OCI-LY3 (cell line): ENCODE data around the gene IL21.
A peak's percentile ranks its signal among the peaks of the same experiment; 100 is the strongest.

Experiments
- H2AFZ ChIP-seq: fragments of 200-600, 300-600 bp; shearing (Covaris generic); 2 replicates; pipeline ENCODE4 v1.6.0; 2014; ENCODE audit warnings: antibody characterized with exemption, low read depth, low read length
- H3K27ac ChIP-seq: fragments of 200-600, 300-600 bp; sonication (generic); 2 replicates; pipeline ENCODE4 v1.5.1; 2014; ENCODE audit warnings: mild to moderate bottlenecking, low read length, moderate library complexity, mixed read lengths
- H3K27me3 ChIP-seq: fragments of 200-600, 300-600 bp; sonication (generic); 2 replicates; pipeline ENCODE4 v1.6.1; 2014; ENCODE audit warnings: low read depth, low read length, mixed read lengths
- H3K36me3 ChIP-seq: fragments of 200-600, 300-600 bp; sonication (generic); replicated peaks from 2 replicates; pipeline ENCODE3; 2014; ENCODE audit warnings: low read depth, low read length, mixed read lengths
- H3K4me1 ChIP-seq: fragments of 300-600, 200-600 bp; sonication (generic); 2 replicates; pipeline ENCODE4 v1.6.1; 2014; ENCODE audit warnings: low read length, mixed read lengths
- H3K4me2 ChIP-seq: fragments of 200-600, 300-600 bp; sonication (generic); 2 replicates; pipeline ENCODE4 v1.6.1; 2014; ENCODE audit warnings: low read length, mixed read lengths
- H3K4me3 ChIP-seq: fragments of 300-600, 200-600 bp; sonication (generic); 2 replicates; pipeline ENCODE4 v1.5.1; 2014; ENCODE audit warnings: antibody characterized with exemption, mild to moderate bottlenecking, low read length, moderate library complexity
- H3K79me2 ChIP-seq: fragments of 300-600, 200-600 bp; shearing (Covaris generic); 2 replicates; pipeline ENCODE4 v1.6.1; 2014; ENCODE audit warnings: mild to moderate bottlenecking, low read length, mixed read lengths
- H3K9ac ChIP-seq: fragments of 300-600, 200-600 bp; shearing (Covaris generic); 2 replicates; pipeline ENCODE4 v1.6.0; 2014; ENCODE audit warnings: mild to moderate bottlenecking, low read length, moderate library complexity
- H3K9me3 ChIP-seq: fragments of 200-600, 300-600 bp; shearing (Covaris generic); 2 replicates; pipeline ENCODE4 v1.6.1; 2014; ENCODE audit warnings: low read length, mixed read lengths; ENCODE audit not compliant: insufficient read depth
- H4K20me1 ChIP-seq: fragments of 200-600, 300-600 bp; sonication (generic); 2 replicates; pipeline ENCODE4 v1.6.1; 2016; ENCODE audit warnings: low read length, mixed read lengths; ENCODE audit not compliant: insufficient read depth
- CTCF ChIP-seq: fragments of 200-600, 300-600 bp; sonication (generic); IDR thresholded peaks from 2 replicates; pipeline ENCODE4 v1.5.1; 2014; ENCODE audit warnings: antibody characterized with exemption, low read length, low read depth
- EZH2phosphoT487 ChIP-seq: fragments of 200-600 bp; shearing (Covaris generic); IDR thresholded peaks from 2 replicates; pipeline ENCODE4 v1.6.1; 2018; ENCODE audit warnings: antibody characterized with exemption, mixed run types, low read depth

IL21 gene

GRCh38 chr4:122639181-122639580 is 18.3 kb upstream of the IL21 start:
- Histone ChIP-seq H2AFZ (no peak overlapping the region), H4K20me1 (no peaks in the 10 kb centered on the region), H3K4me3 (no peak overlapping the region), H3K9me3 (no peaks in the 10 kb centered on the region), H3K4me1 (peaks cover 61% of the 10 kb centered on the region), H3K9ac (no peak overlapping the region), H3K79me2 (no peaks in the 10 kb centered on the region), H3K4me2 (peak overlapping the region; percentile 26), H3K27me3 (no peaks in the 10 kb centered on the region), H3K27ac (no peak overlapping the region), H3K36me3 (no peaks in the 10 kb centered on the region)
- TF ChIP-seq EZH2phosphoT487 = no peak
- no peak for TF ChIP-seq CTCF

- Histone ChIP-seq H3K4me1 (peaks cover 74% of the 10 kb centered on the region), H3K27ac (peak overlapping the region; percentile 86), H3K9ac (peak overlapping the region; percentile 57), H3K36me3 (peaks cover under 1% of the 10 kb centered on the region), H3K79me2 (no peaks in the 10 kb centered on the region), H3K27me3 (no peaks in the 10 kb centered on the region), H3K9me3 (no peaks in the 10 kb centered on the region), H3K4me2 (peak overlapping the region; percentile 77), H3K4me3 (peak overlapping the region; percentile 43), H2AFZ (peak overlapping the region; percentile 17; the same call in 1 of the 2 replicates), H4K20me1 (no peaks in the 10 kb centered on the region)
- TF ChIP-seq CTCF (no peak), EZH2phosphoT487 (no peak)
These were observed 15.8 kb upstream of the IL21 start for GRCh38 chr4:122636697-122637096.

- peak overlapping the region; percentile 77 for H3K4me2 ChIP-seq
- no peak overlapping the region for H2AFZ ChIP-seq
- H3K4me3 ChIP-seq = peak overlapping the region; percentile 17
- H3K4me1 ChIP-seq = peaks cover 89% of the 10 kb centered on the region
- no peak for TF ChIP-seq CTCF
- H3K9ac ChIP-seq = peak overlapping the region; percentile 6; the same call in 1 of the 2 replicates
- H3K27ac ChIP-seq = peak overlapping the region; percentile 86
- no peaks in the 10 kb centered on the region for H3K79me2 ChIP-seq
- no peaks in the 10 kb centered on the region for H3K9me3 ChIP-seq
- H3K27me3 ChIP-seq = no peaks in the 10 kb centered on the region
- H4K20me1 ChIP-seq = no peaks in the 10 kb centered on the region
- H3K36me3 ChIP-seq = peaks cover 5% of the 10 kb centered on the region
These were observed 14.3 kb upstream of the IL21 start for GRCh38 chr4:122635205-122635604.

- Histone ChIP-seq H3K27me3 (no peaks in the 10 kb centered on the region), H3K4me3 (peak overlapping the region; percentile 21; the same call in 1 of the 2 replicates), H3K27ac (peak overlapping the region; percentile 64), H3K36me3 (peaks cover 5% of the 10 kb centered on the region), H4K20me1 (no peaks in the 10 kb centered on the region), H2AFZ (no peak overlapping the region), H3K4me2 (peak overlapping the region; percentile 76), H3K9ac (0 out of 2 replicates have a peak overlapping the region, but pooled peaks have one; percentile 3), H3K79me2 (no peaks in the 10 kb centered on the region), H3K4me1 (peaks cover 83% of the 10 kb centered on the region), H3K9me3 (no peaks in the 10 kb centered on the region)
- TF ChIP-seq EZH2phosphoT487 (no peak), CTCF (no peak)
These were observed 12.3 kb upstream of the IL21 start for GRCh38 chr4:122633211-122633610.
